Astrocyte (in vitro differentiated cells and primary cell): Measurements from ENCODE around the gene ALDH1B1. TPM values are rescaled to one million over a fixed set of nuclear protein-coding genes. Genes with fewer than 3 reads are reported as not detected.

Experiments used
- DNase-seq: peaks from one replicate; pipeline ENCODE4 v3.0.0-alpha.2; 2010; ENCODE audit warnings: low read depth
- FAIRE-seq: peaks from 2 replicates; lab custom pipeline; 2011; peaks lifted over from hg19 to GRCh38; lab: Jason Lieb, UNC
- H2AFZ ChIP-seq: 2 replicates; pipeline ENCODE4 v1.6.0; 2012; ENCODE audit warnings: low read depth, low read length, inconsistent platforms
- H3K27ac ChIP-seq: 2 replicates; pipeline ENCODE4 v1.5.1; 2011; ENCODE audit warnings: low read depth, low read length, inconsistent platforms
- H3K27me3 ChIP-seq: 2 replicates; pipeline ENCODE4 v1.6.0; 2011; ENCODE audit warnings: low read length, inconsistent platforms; ENCODE audit not compliant: insufficient read depth
- H3K36me3 ChIP-seq: 2 replicates; pipeline ENCODE4 v1.5.1; 2011; ENCODE audit warnings: low read length, inconsistent platforms; ENCODE audit not compliant: insufficient read depth
- H3K4me1 ChIP-seq: 2 replicates; pipeline ENCODE4 v1.5.1; 2011; ENCODE audit warnings: low read length, inconsistent platforms; ENCODE audit not compliant: insufficient read depth
- H3K4me2 ChIP-seq: 2 replicates; pipeline ENCODE4 v1.6.0; 2012; ENCODE audit warnings: low read length, inconsistent platforms
- H3K4me3 ChIP-seq: 2 replicates; pipeline ENCODE4 v1.5.1; 2011; ENCODE audit warnings: low read depth, mild to moderate bottlenecking, low read length, inconsistent platforms; ENCODE audit not compliant: insufficient read depth
- H3K79me2 ChIP-seq: 2 replicates; pipeline ENCODE4 v1.6.0; 2012; ENCODE audit warnings: mild to moderate bottlenecking, low read length, inconsistent platforms; ENCODE audit not compliant: insufficient read depth
- H3K9ac ChIP-seq: 2 replicates; pipeline ENCODE4 v1.6.0; 2012; ENCODE audit warnings: mild to moderate bottlenecking, low read length, inconsistent platforms
- H3K9me3 ChIP-seq: 2 replicates; pipeline ENCODE4 v1.5.1; 2012; ENCODE audit warnings: low read depth, mild to moderate bottlenecking, low read length, inconsistent platforms; ENCODE audit not compliant: insufficient read depth
- H4K20me1 ChIP-seq: 2 replicates; pipeline ENCODE4 v1.6.0; 2012; ENCODE audit warnings: low read length, inconsistent platforms; ENCODE audit not compliant: insufficient read depth
- H3K27ac Mint-ChIP-seq: one replicate; pipeline ENCODE4 v1.8.0; 2021; ENCODE audit warnings: mild to moderate bottlenecking, mixed read lengths; ENCODE audit not compliant: unreplicated experiment
- H3K27me3 Mint-ChIP-seq: one replicate; pipeline ENCODE4 v1.8.0; 2021; ENCODE audit warnings: low read depth, mixed read lengths; ENCODE audit not compliant: unreplicated experiment
- H3K36me3 Mint-ChIP-seq: one replicate; pipeline ENCODE4 v1.8.0; 2021; ENCODE audit warnings: low read depth, mixed read lengths; ENCODE audit not compliant: unreplicated experiment
- H3K4me1 Mint-ChIP-seq: one replicate; pipeline ENCODE4 v1.8.0; 2021; ENCODE audit warnings: low read depth, mixed read lengths; ENCODE audit not compliant: unreplicated experiment
- H3K4me3 Mint-ChIP-seq: one replicate; pipeline ENCODE4 v1.8.0; 2021; ENCODE audit warnings: mild to moderate bottlenecking, moderate library complexity, mixed read lengths; ENCODE audit not compliant: unreplicated experiment
- H3K9me3 Mint-ChIP-seq: one replicate; pipeline ENCODE4 v1.8.0; 2021; ENCODE audit warnings: mild to moderate bottlenecking, mixed read lengths; ENCODE audit not compliant: unreplicated experiment
- EZH2 ChIP-seq: IDR thresholded peaks from 2 replicates; pipeline ENCODE4 v1.6.1; 2012; ENCODE audit warnings: mild to moderate bottlenecking, low read length, inconsistent platforms; ENCODE audit not compliant: insufficient read depth
- total RNA-seq: library from RNA; stranded (reverse); gene quantifications from 2 replicates; pipeline ENCODE4 v1.2.1, GENCODE V29; 2021
- TF ChIP-seq, protein P1 (sequence below): IDR thresholded peaks from 2 replicates; pipeline ENCODE4 v1.5.1; 2011; ENCODE audit warnings: low read depth, mild to moderate bottlenecking, inconsistent platforms, low read length, moderate library complexity; ENCODE audit not compliant: insufficient read depth

Gene ALDH1B1
- total RNA-seq, 1 donor from 2014 or later, result 124 TPM

DNA sequence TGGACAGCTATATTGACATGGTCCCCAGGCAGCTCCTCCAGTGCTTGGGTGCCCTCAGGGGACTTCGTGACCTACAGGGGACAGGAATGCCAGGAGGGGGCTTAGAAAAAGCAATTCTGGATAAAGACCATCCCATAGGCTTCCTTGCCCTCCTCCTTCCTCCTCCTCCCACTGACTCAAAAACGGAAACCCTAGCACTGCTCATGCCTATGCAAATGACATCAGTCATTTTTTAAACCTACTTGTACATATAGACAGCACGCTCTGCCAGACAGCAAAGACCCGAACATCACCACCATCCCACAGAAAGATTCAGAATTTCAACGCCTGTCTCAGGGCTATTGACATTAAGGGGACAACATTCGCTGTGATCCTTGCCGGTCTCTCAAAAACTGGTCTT is 20.8 kb downstream of the ALDH1B1 start:
- H3K4me1 Mint-ChIP-seq, result no peaks in the 10 kb centered on the region
- peaks cover 46% of the 10 kb centered on the region for H3K27me3 ChIP-seq
- H3K4me1 ChIP-seq, result peaks cover 4% of the 10 kb centered on the region
- no peak overlapping the region for H2AFZ ChIP-seq
- H3K9me3 Mint-ChIP-seq, result no peaks in the 10 kb centered on the region
- H3K4me3 ChIP-seq, result no peak overlapping the region
- H3K4me3 Mint-ChIP-seq, result no peak overlapping the region
- H3K27ac Mint-ChIP-seq, result no peak overlapping the region
- no peak overlapping the region for H3K27ac ChIP-seq
- no peaks in the 10 kb centered on the region for H3K9me3 ChIP-seq
- H3K79me2 ChIP-seq, result no peaks in the 10 kb centered on the region
- TF ChIP-seq, protein P1, sequence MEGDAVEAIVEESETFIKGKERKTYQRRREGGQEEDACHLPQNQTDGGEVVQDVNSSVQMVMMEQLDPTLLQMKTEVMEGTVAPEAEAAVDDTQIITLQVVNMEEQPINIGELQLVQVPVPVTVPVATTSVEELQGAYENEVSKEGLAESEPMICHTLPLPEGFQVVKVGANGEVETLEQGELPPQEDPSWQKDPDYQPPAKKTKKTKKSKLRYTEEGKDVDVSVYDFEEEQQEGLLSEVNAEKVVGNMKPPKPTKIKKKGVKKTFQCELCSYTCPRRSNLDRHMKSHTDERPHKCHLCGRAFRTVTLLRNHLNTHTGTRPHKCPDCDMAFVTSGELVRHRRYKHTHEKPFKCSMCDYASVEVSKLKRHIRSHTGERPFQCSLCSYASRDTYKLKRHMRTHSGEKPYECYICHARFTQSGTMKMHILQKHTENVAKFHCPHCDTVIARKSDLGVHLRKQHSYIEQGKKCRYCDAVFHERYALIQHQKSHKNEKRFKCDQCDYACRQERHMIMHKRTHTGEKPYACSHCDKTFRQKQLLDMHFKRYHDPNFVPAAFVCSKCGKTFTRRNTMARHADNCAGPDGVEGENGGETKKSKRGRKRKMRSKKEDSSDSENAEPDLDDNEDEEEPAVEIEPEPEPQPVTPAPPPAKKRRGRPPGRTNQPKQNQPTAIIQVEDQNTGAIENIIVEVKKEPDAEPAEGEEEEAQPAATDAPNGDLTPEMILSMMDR, result no peak
- no peak for TF ChIP-seq EZH2
- H3K36me3 Mint-ChIP-seq, result peaks cover 3% of the 10 kb centered on the region
- H3K4me2 ChIP-seq, result no peak overlapping the region
- no peaks in the 10 kb centered on the region for H4K20me1 ChIP-seq
- H3K9ac ChIP-seq, result no peak overlapping the region
- FAIRE-seq (no peak), DNase-seq (no peak)
- H3K36me3 ChIP-seq, result no peaks in the 10 kb centered on the region
- peaks cover 40% of the 10 kb centered on the region for H3K27me3 Mint-ChIP-seq

DNA sequence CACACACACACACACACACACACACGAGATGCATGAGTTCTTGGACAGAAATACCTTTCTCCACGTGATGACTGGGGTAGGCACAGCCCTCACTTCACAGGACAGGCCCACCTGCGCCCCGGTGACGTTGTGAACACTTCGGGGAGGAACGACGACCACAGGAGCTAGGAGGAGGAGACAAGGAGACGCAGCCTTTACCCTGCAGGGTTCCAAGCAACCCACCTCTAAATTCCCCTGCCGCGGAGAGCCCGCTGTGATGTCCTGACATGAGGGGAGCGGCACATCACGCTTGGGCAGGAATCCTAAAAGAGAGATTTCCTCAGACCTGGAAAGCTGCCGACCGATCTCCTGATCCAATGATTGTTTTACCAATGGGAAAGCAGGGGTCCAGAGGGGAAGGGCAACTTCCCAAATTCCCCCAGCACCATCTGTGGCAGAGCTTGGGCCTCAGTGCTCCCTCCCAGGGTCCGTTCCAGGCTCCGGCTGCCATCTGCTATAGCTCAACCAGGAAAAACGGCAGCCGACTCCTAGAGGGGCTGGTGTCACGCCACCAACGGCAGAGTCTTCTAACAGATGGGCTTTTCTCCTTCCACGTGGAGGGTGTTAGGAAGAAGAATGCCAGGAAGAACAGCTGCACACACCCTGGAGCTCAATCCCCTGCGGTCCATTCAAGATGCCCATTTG is 21.7 kb downstream of the ALDH1B1 start:
- TF ChIP-seq, protein P1, result no peak
- TF ChIP-seq EZH2, result no peak

DNA sequence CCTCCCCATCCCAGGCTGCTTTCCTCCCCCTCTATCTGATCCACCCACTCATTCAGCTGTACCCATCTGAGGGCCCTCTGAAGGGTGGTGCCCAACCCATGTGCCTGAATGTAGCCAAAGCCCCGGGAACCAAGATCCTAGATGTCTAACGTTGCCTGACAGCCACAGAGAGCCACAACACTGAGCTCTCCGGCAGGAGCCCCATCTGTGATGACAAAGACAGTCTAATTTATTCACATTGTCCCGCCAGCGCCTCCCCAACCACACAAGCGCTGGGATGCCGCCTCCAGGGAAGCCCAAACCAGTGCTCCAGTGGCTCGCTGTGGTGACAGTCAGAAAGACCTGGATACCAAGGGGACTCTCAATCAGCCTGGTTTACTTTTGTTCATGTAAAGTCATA is 23.4 kb downstream of the ALDH1B1 start:
- Histone ChIP-seq H3K27ac (no peak overlapping the region), H3K9me3 (no peaks in the 10 kb centered on the region), H3K4me2 (no peak overlapping the region), H3K79me2 (no peaks in the 10 kb centered on the region), H3K36me3 (no peaks in the 10 kb centered on the region), H2AFZ (no peak overlapping the region), H3K9ac (no peak overlapping the region), H3K4me3 (no peak overlapping the region), H4K20me1 (no peaks in the 10 kb centered on the region), H3K4me1 (peaks cover 4% of the 10 kb centered on the region), H3K27me3 (peaks cover 52% of the 10 kb centered on the region)
- H3K4me1 Mint-ChIP-seq, result no peaks in the 10 kb centered on the region
- H3K27me3 Mint-ChIP-seq, result peaks cover 45% of the 10 kb centered on the region
- H3K36me3 Mint-ChIP-seq, result peaks cover 3% of the 10 kb centered on the region
- H3K4me3 Mint-ChIP-seq, result no peak overlapping the region
- H3K27ac Mint-ChIP-seq, result no peak overlapping the region
- no peaks in the 10 kb centered on the region for H3K9me3 Mint-ChIP-seq
- TF ChIP-seq EZH2, result no peak
- TF ChIP-seq, protein P1, result no peak
- FAIRE-seq, result no peak
- DNase-seq, result no peak

More for the DNA sequence above, 21.7 kb downstream of the ALDH1B1 start:
- H3K27ac Mint-ChIP-seq, result no peak overlapping the region
- H3K27me3 ChIP-seq, result peaks cover 52% of the 10 kb centered on the region
- no peak overlapping the region for H3K4me3 ChIP-seq
- H3K9me3 Mint-ChIP-seq, result no peaks in the 10 kb centered on the region
- no peak overlapping the region for H3K9ac ChIP-seq
- H3K27ac ChIP-seq, result no peak overlapping the region
- no peak for FAIRE-seq
- peaks cover 3% of the 10 kb centered on the region for H3K36me3 Mint-ChIP-seq
- no peaks in the 10 kb centered on the region for H3K79me2 ChIP-seq
- no peaks in the 10 kb centered on the region for H4K20me1 ChIP-seq
- peaks cover 4% of the 10 kb centered on the region for H3K4me1 ChIP-seq
- H3K36me3 ChIP-seq, result no peaks in the 10 kb centered on the region
- no peak for DNase-seq
- no peaks in the 10 kb centered on the region for H3K4me1 Mint-ChIP-seq
- H3K9me3 ChIP-seq, result no peaks in the 10 kb centered on the region
- H3K4me2 ChIP-seq, result no peak overlapping the region
- H3K4me3 Mint-ChIP-seq, result no peak overlapping the region
- H2AFZ ChIP-seq, result no peak overlapping the region
- peaks cover 44% of the 10 kb centered on the region for H3K27me3 Mint-ChIP-seq
